ENCODE data around the gene IFNAR2.

GRCh38 chr21:33259995-33260394 lies 30.3 kb downstream of the IFNAR2 start:
- TF ChIP-seq, protein P1, sequence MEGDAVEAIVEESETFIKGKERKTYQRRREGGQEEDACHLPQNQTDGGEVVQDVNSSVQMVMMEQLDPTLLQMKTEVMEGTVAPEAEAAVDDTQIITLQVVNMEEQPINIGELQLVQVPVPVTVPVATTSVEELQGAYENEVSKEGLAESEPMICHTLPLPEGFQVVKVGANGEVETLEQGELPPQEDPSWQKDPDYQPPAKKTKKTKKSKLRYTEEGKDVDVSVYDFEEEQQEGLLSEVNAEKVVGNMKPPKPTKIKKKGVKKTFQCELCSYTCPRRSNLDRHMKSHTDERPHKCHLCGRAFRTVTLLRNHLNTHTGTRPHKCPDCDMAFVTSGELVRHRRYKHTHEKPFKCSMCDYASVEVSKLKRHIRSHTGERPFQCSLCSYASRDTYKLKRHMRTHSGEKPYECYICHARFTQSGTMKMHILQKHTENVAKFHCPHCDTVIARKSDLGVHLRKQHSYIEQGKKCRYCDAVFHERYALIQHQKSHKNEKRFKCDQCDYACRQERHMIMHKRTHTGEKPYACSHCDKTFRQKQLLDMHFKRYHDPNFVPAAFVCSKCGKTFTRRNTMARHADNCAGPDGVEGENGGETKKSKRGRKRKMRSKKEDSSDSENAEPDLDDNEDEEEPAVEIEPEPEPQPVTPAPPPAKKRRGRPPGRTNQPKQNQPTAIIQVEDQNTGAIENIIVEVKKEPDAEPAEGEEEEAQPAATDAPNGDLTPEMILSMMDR (IDR thresholded peaks at IDR 0.05; ENCODE audit: borderline replicate concordance, extremely low read depth, low read length, poor library complexity, severe bottlenecking) = no peak
- TF ChIP-seq EZH2 (IDR thresholded peaks at IDR 0.05; ENCODE audit: borderline replicate concordance, low read depth, low read length, severe bottlenecking) = no peak

Data from DND-41 (cell line).